ENCODE measurements around the gene SLC6A7. TPM values are rescaled to one million over a fixed set of nuclear protein-coding genes. Genes with fewer than 3 reads are reported as not detected.

The SLC6A7 gene
- total RNA-seq, 1 experiment from 2014 or later, result 0.04 TPM

GRCh38 chr5:150174285-150174684 lies 15.6 kb upstream of the SLC6A7 start:
- CTCF ChIA-PET, result interaction anchor here (0.8 to 2.7 kb wide), 4 partner anchors 11 to 41 kb away, joined by 4 to 23 read pairs (median 14); partner anchors contain the start of gene SLC6A7
- no peak for ATAC-seq
- Mint-ChIP-seq H3K9me3 (no peaks in the 10 kb centered on the region), H3K4me3 (no peak overlapping the region), H3K27me3 (ENCODE audit: low read depth) (peaks cover 50% of the 10 kb centered on the region), H3K27ac (no peak overlapping the region), H3K4me1 (no peaks in the 10 kb centered on the region), H3K36me3 (no peaks in the 10 kb centered on the region)
- TF ChIP-seq SOX15 (CRISPR knock-in tag; IDR thresholded peaks at IDR 0.05) (no peak), ZNF219 (CRISPR knock-in tag; IDR thresholded peaks at IDR 0.05; ENCODE audit: borderline replicate concordance) (no peak), JAZF1 (CRISPR knock-in tag; IDR thresholded peaks at IDR 0.05) (no peak), ZNF263 (CRISPR knock-in tag; IDR thresholded peaks at IDR 0.05; ENCODE audit: low read depth) (no peak)
- TF ChIP-seq, protein P1, sequence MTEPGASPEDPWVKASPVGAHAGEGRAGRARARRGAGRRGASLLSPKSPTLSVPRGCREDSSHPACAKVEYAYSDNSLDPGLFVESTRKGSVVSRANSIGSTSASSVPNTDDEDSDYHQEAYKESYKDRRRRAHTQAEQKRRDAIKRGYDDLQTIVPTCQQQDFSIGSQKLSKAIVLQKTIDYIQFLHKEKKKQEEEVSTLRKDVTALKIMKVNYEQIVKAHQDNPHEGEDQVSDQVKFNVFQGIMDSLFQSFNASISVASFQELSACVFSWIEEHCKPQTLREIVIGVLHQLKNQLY (CRISPR knock-in tag; IDR thresholded peaks at IDR 0.05), result no peak
- POLR2A ChIA-PET, result no interaction called here
- no peak for DNase-seq (ENCODE audit: low spot score)

- CTCF ChIA-PET, result interaction anchor here (0.6 to 2.5 kb wide), 34 partner anchors 9 to 261 kb away, joined by 3 to 23 read pairs (median 5); partner anchors contain the start of genes ARSI, CDX1 and SLC6A7
Measured at GRCh38 chr5:150175076-150175475, 14.8 kb upstream of the SLC6A7 start.

More at GRCh38 chr5:150175076-150175475, 14.8 kb upstream of the SLC6A7 start:
- TF ChIP-seq, protein P2, sequence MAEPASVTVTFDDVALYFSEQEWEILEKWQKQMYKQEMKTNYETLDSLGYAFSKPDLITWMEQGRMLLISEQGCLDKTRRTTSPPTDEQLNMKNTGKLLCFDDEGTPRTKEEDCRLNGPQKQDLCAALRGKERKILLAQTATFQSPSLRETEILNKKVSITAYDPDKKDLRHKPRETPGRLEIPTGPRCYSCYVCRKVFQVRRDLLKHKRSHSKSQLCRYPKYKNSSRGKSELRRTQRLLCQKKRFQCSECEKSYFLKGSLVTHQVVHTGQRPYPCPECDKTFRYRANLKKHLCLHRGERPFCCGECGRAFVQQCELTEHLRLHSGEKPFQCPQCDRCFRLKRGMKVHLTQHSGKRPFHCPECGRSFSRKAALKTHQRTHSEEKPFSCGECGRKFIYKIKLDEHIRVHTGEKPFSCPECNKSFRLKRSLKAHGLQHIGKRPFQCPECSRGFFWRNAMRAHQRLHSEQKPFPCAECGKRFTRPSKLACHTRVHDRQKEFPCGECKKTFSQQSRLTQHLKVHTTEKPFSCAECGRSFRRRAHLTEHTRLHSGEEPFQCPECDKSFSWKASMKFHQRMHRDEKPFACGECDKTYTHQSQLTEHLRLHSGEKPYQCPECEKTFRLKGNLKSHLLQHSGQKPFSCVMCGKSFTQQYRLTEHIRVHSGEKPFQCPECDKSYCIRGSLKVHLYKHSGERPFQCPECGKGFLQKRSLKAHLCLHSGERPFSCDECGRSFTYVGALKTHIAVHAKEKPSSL (CRISPR knock-in tag; conservative IDR thresholded peaks at IDR 0.05), result no peak
- TF ChIP-seq TP53 (CRISPR knock-in tag; IDR thresholded peaks at IDR 0.05) (no peak), CREM (CRISPR knock-in tag; IDR thresholded peaks at IDR 0.05) (no peak), IRF2 (CRISPR knock-in tag; IDR thresholded peaks at IDR 0.05; ENCODE audit: borderline replicate concordance, low read depth) (no peak), TEAD1 (CRISPR knock-in tag; IDR thresholded peaks at IDR 0.05) (no peak), MAX (CRISPR knock-in tag; IDR thresholded peaks at IDR 0.05) (no peak), ATF2 (CRISPR knock-in tag; IDR thresholded peaks at IDR 0.05; ENCODE audit: borderline replicate concordance, low read depth) (no peak), ZNF532 (CRISPR knock-in tag; IDR thresholded peaks at IDR 0.05; ENCODE audit: borderline replicate concordance) (no peak), ZNF138 (CRISPR knock-in tag; conservative IDR thresholded peaks at IDR 0.05) (no peak), ZNF671 (CRISPR knock-in tag; IDR thresholded peaks at IDR 0.05) (no peak), ATF1 (CRISPR knock-in tag; IDR thresholded peaks at IDR 0.05) (no peak), HMGA2 (CRISPR knock-in tag; IDR thresholded peaks at IDR 0.05) (no peak), JUN (CRISPR knock-in tag; IDR thresholded peaks at IDR 0.05) (no peak)
- TF ChIP-seq, protein P3, sequence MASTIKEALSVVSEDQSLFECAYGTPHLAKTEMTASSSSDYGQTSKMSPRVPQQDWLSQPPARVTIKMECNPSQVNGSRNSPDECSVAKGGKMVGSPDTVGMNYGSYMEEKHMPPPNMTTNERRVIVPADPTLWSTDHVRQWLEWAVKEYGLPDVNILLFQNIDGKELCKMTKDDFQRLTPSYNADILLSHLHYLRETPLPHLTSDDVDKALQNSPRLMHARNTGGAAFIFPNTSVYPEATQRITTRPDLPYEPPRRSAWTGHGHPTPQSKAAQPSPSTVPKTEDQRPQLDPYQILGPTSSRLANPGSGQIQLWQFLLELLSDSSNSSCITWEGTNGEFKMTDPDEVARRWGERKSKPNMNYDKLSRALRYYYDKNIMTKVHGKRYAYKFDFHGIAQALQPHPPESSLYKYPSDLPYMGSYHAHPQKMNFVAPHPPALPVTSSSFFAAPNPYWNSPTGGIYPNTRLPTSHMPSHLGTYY (CRISPR knock-in tag; IDR thresholded peaks at IDR 0.05), result no peak
- TF ChIP-seq, protein P4, sequence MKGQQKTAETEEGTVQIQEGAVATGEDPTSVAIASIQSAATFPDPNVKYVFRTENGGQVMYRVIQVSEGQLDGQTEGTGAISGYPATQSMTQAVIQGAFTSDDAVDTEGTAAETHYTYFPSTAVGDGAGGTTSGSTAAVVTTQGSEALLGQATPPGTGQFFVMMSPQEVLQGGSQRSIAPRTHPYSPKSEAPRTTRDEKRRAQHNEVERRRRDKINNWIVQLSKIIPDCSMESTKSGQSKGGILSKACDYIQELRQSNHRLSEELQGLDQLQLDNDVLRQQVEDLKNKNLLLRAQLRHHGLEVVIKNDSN (CRISPR knock-in tag; IDR thresholded peaks at IDR 0.05), result no peak
- H3K9me3 Mint-ChIP-seq, result no peaks in the 10 kb centered on the region
- H3K4me3 Mint-ChIP-seq, result no peak overlapping the region
- H3K27me3 Mint-ChIP-seq (ENCODE audit: low read depth), result peaks cover 42% of the 10 kb centered on the region
- H3K36me3 Mint-ChIP-seq, result no peaks in the 10 kb centered on the region
- no peaks in the 10 kb centered on the region for H3K4me1 Mint-ChIP-seq
- no peak overlapping the region for H3K27ac Mint-ChIP-seq
- ATAC-seq (no peak), DNase-seq (ENCODE audit: low spot score) (no peak)
- POLR2A ChIA-PET, result interaction anchor here (1.3 kb wide), 1 partner anchor 38 kb away, joined by 3 read pairs; no protein-coding TSS in a partner anchor

All from WTC11 (cell line).